Neural cell (in vitro differentiated cells): Measurements from ENCODE around the gene PBX4.

Experiments used
- RAD21 ChIP-seq: fragments of 450-650 bp; conservative IDR thresholded peaks from 2 replicates; pipeline ENCODE4 v1.6.1; 2014; ENCODE audit warnings: antibody characterized with exemption, mild to moderate bottlenecking, moderate library complexity
- TAF1 ChIP-seq: IDR thresholded peaks from 2 replicates; pipeline ENCODE4 v1.6.1; 2012; ENCODE audit warnings: low read depth
- TF ChIP-seq, protein P1 (sequence below): fragments of 450-650 bp; IDR thresholded peaks from 2 replicates; pipeline ENCODE4 v1.5.1; 2014; ENCODE audit warnings: antibody characterized with exemption, mild to moderate bottlenecking, moderate library complexity; ENCODE audit not compliant: poor library complexity, severe bottlenecking

DNA sequence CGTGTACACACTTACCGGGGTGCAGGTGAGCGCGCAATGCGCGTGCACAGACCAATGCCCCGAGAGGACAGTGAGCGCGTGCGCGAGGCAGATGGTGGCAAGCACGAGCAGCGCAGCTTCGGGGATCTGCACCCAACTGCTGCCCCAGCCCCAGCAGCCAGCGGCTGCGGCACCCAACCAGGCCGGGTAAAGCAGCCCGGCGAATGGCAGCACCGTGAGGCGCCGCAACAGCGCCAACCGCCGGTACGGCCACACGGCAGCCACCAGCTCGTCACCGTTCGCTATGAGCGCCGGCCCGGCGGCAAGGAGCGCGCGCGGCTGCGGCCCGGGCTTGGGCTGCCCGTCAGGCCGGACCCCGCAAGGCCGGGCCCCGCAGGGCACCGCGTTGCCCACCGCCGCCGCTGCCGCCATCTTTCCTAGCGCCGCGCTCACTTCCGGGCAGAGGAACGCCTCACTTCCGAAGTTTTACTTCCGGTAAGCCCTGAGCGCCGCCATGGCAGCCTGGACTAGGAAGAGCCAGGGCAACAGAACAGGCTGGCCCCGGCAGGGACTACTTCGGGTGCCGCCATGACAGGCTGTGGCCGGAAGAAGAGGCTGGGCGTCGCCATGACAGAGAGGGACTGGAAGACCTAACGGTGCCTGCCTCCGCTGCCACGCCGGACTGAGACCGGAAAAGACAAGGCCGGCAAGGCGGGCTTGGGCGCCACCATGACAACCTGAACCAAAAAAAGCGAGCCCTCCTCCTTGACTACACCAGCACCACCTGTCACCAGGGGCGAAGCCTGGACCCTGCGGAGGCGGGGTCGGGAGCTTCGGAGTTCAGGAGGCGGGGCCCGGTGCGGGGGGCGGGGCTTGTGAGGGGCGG is 45.0 kb upstream of the PBX4 start, which contains the start of gene ATP13A1:
- TF ChIP-seq, protein P1, sequence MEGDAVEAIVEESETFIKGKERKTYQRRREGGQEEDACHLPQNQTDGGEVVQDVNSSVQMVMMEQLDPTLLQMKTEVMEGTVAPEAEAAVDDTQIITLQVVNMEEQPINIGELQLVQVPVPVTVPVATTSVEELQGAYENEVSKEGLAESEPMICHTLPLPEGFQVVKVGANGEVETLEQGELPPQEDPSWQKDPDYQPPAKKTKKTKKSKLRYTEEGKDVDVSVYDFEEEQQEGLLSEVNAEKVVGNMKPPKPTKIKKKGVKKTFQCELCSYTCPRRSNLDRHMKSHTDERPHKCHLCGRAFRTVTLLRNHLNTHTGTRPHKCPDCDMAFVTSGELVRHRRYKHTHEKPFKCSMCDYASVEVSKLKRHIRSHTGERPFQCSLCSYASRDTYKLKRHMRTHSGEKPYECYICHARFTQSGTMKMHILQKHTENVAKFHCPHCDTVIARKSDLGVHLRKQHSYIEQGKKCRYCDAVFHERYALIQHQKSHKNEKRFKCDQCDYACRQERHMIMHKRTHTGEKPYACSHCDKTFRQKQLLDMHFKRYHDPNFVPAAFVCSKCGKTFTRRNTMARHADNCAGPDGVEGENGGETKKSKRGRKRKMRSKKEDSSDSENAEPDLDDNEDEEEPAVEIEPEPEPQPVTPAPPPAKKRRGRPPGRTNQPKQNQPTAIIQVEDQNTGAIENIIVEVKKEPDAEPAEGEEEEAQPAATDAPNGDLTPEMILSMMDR = peak; percentile 73
- TF ChIP-seq RAD21 = peak; percentile 47
- TF ChIP-seq TAF1 = peak; percentile 88
